NCI-H526 (cell line): ENCODE measurements around the gene PPP1R14D.

Experiments used
- DNase-seq, 2 experiments: peaks; one replicate each; lab custom pipeline; 2025; lab: John Stamatoyannopoulos, UW

The PPP1R14D gene

DNA sequence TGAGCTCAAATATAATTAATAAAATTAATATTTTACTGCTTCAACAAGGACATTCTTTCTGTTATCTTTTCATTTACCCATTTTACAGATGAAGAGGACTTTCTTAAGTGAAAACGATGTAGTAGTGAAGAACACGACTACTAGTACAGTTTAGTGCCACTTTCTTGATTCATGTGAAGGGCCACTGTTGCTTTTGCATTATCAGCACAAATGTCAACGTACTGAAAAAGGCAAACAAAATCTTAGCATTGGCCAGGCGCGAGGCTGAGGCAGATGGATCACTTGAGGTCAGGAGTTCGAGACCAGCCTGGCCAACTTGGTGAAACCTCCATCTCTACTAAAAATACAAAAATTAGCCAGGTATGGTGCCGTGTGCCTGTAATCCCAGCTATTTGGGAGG lies 9.5 kb downstream of the PPP1R14D start:
- no peak for DNase-seq

DNA sequence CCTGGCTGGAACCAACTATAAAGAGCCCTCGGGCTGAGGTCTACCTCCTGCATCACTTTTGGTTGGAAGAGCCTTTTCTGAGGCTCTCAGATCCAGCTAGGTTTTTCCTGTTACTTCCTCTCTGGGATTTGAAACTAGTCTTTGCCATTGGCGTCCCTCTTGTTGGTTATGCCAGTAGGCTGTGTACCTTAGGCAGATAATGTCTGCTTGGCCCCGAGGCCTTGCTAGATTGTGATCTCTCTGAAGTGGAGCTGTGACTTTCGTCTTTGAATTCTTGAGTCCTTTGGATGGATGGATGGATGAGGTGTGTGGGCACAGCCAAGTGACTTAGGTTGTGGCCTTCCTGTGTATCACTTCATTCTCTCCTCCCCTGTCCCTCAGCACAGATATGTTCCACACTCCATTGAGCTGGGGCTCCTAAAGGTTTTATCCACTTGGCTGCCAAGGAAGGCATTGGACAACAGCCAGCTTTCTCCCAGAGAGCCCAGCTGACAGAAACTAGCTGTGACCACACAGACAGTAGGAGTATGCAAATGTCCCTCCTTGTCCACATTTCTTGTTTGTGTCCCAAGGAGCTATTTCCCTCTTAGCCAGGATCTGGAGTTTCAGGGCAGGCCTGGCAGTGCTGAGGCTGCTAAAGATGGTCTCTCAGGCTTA lies 13.3 kb downstream of the PPP1R14D start:
- no peak for DNase-seq

DNA sequence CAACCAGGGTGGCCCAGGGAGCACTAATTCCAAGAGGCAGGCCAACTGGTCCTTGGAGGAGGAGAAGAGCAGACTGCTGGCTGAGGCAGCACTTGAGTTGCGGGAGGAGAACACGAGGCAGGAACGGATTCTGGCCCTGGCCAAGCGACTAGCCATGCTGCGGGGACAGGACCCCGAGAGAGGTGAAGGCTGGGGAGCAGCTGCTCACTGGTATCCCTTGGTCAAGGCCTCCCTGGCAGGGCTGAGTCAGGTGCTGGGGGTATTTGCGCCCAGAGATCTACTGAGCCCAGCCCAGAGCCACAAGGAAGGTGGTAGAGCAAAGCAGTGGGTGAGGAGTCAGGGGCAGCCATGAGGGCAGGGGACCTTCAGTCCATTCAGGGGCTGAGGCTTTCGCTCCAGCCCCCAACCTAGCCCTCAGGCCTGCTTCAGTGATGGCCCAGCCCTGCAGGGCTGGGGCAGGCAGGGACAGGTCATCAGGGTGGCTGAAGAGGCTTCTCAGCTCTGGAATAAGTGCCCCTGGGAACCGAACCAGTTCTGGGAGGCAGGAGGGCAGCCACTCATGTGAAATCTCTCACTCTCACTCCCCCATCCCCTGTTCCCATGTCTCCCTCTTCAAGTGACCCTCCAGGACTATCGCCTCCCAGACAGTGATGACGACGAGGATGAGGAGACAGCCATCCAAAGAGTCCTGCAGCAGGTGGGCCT lies 15.6 kb downstream of the PPP1R14D start:
- no peak for DNase-seq

DNA sequence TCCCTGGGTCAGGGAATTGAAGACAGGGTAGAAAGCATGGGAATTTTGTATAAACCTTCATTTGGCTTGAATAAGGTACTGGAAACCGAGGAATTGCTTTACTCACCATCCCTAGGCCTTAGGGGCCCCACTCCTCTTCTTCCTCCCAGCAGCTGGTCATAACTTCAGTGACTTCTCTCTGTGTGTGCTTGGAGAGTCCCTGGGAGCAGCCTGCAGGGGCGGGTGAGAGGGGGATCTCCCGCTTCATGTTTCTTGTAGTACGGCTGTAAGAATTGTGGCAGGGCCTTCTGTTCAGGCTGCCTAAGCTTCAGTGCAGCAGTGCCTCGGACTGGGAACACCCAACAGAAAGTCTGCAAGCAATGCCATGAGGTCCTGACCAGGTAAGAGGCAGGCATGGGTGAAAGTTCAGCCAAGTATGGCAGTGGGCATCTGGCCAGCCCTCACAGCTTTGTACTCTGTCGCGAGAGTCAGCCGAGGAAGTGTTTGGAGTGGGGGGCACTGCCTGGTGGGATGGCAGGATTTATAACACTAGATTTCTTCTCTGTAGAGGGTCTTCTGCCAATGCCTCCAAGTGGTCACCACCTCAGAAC lies 19.6 kb downstream of the PPP1R14D start:
- no peak for DNase-seq

DNA sequence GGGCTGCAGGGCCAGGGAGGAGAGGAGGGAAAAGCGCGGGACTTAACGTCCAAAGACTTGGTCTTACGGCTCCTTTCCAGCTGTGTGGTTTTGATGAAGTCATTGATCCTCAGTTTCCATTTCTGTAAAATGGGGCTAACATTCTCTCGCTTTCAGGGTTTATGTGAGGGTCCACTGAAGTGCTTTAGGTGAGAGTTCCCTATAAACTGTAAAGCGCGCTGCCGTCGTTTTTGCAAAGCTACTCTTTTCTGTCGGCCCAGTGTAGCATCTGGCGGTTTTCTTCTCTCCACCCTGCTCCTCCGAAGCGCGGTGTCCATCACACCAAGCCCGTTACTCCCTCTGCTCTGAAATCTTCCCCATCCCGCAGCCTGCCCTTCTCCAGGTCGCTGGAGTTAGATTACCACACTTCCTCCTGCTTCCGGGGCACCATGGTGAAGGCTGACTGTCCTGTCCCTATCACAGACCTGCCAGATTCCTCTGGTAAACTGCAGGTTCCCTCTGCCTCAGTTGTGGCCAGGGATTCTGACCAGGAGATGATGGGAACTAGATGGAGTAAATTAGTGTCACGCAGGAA lies 20.5 kb downstream of the PPP1R14D start:
- DNase-seq = peak in 1 of 2 experiments; percentile 36

DNA sequence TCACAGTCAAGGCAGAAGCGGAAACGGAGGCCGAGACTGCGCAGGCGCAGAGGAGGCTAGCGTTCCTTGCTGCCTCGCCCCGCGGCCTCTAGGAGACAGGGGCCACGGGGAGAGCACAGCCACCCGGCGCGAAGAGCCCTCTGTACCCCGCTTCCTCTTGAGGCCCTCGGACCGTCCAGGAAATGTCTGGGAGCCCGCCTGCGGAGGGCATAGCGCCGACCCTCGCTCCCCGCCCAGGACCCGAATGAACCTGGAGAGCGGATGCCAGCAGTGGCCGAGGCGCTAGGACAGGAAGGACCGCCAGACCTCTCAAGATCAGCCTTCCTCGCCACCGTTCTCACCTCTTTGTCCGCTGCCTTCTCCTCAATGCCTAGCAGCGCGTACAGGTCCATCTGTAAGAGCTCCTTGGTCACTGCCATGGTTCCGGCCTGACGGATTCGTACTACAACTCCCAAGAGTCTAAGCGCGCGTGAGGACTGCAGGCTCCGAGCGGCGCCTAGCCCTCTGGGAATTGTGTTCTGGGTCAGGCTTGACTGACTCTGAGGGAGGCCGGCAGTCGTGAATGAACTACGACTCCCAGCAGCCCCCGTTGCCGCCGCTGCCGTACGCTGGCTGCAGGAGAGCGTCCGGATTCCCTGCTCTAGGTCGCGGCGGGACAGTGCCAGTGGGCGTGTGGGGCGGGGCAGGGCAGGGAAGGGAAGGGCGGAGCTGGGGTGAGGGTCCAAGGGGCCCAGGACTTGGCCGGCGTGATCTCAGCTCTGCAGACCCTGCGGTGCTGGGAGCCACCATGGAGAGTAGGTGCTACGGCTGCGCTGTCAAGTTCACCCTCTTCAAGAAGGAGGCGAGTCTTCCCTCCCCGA lies 21.2 kb downstream of the PPP1R14D start, which contains the start of the genes DNAJC17 and ZFYVE19:
DNAJC17 (minus strand) TSS at position 446 of the 860 bp plus-strand sequence; CDS start at position 419, 27 bp downstream.
ZFYVE19 (plus strand) TSS at position 62 of the 860 bp plus-strand sequence; CDS start at position 563, 501 bp downstream.
- peak; percentile 96 to 99 for DNase-seq

DNA sequence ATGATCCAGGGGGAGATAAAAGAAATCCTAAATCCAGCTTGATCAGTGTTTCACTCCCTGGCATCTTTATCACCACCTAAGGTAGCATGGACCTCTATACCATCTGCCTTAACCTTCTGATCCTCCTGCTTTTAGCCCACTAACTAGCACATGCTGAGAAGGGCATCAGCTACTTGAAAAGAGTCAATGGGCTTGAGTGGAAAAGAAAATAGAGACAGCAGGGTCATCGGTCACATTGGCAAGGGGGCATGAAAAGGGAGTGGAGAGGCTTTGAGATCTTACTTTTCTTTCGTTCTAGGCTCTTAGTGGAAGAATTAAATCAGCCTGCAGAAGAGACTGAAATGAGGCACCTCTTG lies 21.9 kb downstream of the PPP1R14D start:
- DNase-seq = no peak

DNA sequence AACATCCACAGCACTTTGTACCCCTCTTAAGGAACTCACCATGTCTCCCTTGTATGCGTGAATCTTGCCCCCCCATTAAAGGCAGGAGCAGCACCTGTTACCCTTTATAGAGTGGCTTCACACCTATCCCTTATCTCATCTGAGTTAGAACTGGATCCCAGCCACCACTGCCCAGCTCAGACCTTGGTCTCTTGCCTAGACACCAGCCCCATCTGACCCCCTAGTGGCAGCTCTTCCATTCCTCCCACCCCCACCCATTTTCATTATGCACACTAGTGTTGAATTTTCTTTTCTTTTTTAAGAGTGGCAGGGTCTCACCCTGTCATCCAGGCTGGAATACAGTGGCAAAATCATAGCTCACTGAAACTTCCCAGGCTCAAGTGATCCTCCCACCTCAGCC lies 24.8 kb downstream of the PPP1R14D start:
- DNase-seq = no peak

DNA sequence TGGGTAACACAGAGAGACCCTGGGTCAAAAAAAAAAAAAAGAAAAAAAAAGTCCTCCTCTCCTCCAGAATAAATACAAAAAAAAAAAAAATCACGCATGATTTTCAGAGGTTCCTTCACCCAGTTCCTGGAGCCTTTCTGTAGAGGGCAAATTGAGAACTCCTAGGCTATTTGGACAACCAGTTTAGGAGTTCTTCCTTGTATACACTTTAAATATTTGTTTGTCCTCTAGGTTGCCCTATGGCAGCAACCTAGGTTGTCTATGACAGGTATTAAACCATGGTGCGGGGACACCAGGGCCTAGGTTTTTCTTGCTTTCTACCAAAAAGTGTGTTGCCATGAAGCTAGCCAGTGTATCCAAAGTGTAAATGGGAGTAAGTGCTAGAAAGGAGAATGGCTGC lies 25.4 kb downstream of the PPP1R14D start:
- DNase-seq = no peak

DNA sequence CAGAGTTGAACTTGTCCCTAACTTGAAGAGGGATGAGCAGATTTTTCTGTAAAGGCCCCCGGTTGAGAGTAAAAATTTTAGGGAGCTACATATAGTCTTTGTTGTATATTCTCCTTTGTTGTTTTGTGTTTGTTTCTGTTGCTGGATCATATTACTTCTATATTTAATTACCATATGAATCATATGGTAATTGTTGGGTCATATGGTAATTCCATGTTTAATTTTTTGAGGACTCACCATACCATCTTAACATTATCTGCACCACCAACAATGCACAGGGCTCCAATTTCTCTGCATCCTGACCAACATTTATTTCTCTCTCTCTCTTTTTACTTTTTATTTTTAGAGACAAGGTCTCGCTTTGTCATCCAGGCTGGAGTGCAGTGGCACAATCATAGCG lies 29.0 kb downstream of the PPP1R14D start:
- no peak for DNase-seq

DNA sequence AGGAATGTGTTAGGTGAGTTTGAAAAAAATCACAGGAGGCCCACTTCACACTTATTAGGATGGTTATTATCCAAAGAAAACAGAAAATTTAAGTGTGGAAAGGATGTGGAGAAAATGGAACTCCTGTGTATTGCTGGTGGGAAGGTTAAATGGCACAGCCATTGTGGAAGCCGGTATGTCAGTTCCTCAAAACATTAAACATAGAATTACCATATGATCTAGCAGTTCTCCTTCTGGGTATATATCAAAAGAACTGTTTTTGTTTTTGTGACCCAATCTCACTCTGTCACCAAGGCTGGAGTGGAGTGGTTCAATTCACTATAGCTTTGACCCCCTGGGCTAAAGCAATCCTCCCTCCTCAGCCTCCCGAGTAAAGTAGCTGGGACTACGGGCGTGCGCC lies 32.0 kb downstream of the PPP1R14D start:
- DNase-seq = no peak

DNA sequence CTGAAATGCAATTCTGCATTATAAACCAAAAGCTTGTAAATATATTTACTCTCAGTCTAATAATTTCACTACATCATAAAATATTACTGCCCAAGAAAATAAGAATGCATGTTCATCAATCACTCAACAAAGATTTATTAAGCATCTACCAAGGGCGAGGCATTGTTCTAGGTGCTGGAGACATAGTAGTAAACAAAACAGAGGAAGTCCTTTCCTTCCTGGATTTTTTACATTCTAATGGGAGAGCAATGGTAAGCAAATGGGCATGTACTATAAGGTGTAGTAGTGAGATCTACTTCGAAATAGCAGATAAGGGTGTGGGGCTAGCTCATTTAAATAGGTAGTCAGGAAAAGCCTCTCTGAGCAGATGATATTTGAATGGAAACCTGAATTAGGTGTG lies 32.5 kb downstream of the PPP1R14D start:
- peak; percentile 44 to 56 for DNase-seq

DNA sequence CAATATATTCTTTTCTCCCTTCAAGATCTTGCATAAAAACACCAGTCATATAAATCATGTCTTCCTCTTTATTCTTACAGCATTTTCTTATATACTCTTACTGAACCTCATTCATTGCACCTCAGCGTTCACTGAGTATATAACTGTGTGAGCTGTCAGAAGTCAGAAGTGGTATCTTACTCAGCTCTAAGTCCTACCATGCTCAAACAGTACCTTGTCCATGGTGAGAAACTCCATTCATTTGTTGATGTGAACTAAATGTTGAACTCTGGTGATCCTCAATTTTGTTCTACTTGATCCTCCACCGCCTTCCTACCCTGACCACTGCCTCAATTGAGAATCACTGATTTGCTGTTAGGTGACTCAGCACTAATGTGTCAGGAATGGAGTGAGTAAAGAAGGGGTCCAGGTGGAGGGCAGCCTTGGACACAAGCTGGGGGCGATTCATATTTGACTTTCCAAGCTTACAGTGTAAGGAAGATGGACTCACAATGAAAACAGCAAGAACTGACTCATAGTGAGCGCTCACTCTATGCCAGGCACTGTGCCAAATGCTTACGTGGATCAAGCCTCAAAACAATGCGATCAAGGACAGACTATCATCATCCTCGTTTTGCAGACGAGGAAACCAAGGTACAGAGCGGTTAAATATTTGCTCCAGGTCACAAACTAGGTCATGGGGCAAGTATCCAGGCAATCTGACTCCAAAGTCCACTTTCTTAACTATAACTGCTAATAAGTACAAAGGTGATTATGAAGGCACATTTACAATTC lies 35.1 kb downstream of the PPP1R14D start:
- DNase-seq = no peak

DNA sequence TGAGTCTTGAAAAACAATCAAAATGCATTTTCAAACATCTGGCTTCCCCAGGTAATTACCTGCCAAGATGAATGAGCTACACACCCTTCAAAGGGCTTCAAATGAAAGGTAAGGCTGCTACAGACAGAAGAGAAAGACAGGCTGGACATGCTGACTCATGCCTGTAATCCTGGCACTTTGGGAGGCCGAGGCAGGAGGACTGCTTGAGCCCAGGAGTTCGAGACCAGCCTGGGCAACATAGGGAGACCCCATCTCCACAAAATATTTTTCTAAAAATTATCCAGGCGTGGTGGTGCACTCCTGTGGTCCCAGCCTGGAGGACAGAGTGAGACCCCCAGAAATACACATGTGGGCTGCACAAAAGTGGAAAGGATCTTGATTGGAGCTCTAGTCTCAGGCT lies 36.1 kb downstream of the PPP1R14D start:
- no peak for DNase-seq

DNA sequence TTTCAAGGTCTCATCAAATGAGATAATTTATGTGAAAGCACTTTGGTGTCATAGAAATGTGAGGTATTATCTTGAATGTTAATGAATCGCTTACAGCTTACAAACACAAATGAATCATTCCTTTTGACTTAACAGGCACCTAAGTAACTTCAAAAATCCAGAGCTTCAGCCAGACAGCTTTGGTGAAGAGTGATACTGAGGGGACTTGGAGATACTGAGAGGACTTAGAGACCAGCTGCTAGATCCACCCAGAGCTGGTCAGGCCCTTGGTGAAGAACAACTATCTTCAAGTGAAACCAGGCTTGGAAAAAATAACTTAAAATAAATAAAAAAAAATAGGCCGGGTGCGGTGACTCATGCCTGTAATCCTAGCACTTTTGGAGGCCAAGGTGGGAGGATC lies 37.8 kb downstream of the PPP1R14D start:
- no peak for DNase-seq

DNA sequence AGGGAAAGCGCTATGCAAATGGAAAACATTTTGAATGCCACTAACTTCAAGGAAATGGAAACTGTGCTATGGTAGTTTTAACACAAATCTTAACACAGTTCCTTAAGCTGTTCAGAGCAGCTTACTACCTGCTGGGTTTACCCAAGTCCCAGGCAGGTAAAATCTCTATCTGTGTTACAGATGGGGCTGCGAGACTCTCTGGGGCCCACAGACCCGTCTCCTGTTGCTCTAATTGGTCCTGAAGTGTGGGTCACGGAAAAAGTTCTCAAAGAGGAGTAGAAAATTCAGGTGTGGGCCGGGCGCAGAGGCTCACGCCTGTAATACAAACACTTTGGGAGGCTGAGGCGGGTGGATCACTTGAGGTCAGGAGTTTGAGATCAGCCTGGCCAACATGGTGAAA lies 38.5 kb downstream of the PPP1R14D start:
- DNase-seq = no peak

DNA sequence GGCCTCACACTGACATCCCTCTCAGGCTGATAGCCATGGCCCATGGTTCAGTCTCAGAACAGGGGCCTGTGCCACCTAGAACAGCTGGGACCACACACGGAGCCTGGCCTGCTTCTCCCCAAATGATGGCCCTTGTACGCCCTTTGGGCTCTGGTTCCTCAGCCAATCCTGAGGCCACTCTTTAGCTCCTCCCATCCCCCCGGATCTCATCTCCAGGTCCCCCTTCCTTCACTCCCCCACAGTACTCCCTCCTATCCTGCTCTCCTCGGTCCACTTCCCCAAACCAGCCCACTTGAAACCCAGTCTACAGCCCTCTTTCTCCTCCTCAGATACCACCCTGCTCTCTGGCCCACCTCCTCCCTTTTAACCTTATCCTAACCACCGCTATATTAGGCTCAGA lies 39.4 kb downstream of the PPP1R14D start:
- no peak for DNase-seq

DNA sequence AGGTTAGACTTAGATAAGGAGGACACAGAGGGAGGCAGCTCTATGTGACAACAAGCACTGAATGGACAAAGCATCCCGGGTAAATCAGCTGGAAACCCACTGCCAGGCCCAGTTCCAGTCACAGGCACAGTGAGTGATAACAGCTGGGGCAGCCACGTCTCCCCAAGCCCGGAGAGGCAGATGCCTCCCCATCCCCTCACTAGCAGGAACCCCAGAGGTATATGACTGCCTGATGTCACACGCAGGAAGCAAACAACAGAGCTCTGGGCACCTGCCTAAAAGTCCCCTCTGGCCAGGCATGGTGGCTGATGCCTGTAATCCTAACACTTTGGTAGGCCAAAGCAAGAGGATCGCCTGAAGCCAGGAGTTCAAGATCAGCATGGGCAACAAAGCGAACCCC lies 40.5 kb downstream of the PPP1R14D start:
- peak in 1 of 2 experiments; percentile 61 for DNase-seq

DNA sequence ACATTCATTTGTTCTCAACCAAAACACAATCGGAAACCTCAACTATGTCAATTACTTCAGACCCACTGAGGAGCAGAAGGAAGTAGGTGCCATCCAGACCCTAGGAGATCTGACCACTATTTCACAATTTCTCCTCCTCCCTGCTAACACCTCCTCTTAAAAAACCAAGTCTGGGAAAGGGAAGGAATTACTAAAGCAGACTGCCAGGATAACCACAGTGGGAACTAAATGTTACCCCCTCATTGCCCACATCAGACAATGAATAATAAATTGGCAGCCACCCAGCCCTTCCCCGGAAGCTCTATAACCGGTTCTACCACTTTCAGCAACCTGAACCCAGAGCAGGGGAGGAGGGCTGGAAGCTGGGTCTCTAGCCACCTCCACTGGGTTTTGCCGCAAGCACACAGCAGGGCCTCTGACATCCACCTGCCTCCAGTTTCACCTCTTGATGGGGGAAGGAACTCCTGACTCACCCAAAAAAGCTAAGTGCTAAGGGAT lies 41.1 kb downstream of the PPP1R14D start:
- peak; percentile 86 to 95 for DNase-seq

DNA sequence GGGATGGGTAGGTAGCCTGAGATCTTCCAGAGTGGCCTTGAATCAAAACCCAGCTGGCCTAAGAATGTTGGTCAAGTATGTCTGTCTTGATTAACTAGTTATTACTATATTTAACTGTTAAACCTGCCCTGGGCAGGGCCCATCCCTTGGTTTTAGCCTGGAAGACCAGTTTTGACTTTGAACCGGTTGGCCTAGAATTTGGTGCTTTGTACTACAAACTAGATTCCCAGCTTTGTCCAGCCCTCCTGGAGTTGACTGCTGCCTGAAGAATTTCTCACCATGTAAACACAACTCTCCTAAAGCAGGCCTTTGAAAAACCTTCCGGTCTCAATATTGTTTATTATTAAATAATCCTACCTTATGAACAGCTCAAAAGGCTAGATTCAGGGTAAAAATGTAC lies 42.7 kb downstream of the PPP1R14D start:
- DNase-seq = no peak

DNA sequence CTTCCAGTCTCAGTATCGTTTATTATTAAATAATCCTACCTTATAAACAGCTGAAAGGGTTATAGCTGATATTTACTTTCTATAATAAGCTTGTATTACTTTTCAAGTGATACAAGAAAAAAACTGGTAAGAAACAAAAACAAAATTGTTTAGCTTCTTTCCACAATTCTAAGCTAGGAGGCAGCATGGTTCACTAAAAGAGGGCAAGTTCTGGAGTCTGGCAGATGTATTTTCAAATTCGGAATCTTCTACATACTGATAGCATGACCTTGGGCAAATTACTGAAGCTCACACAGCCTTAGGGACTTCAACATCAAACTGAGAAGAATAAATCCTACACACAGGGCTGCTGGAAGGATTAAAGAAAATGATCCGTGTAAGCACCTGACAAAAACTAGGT lies 43.3 kb downstream of the PPP1R14D start:
- no peak for DNase-seq
